ENCODE results near the gene NUP93. TPM values are rescaled to one million over a fixed set of nuclear protein-coding genes. Genes with fewer than 3 reads are reported as not detected.

The NUP93 gene
- polyA plus RNA-seq, 1 donor from 2014 or later, result 237 TPM

- no peak overlapping the region for H3K4me3 ChIP-seq (ENCODE audit: low read length)
- H3F3A ChIP-seq (ENCODE audit: insufficient read depth, low read length, poor library complexity, severe bottlenecking), result no peaks in the 10 kb centered on the region
- H3K27ac ChIP-seq (ENCODE audit: low read length), result no peak overlapping the region
- no peaks in the 10 kb centered on the region for H4K20me1 ChIP-seq (ENCODE audit: insufficient read depth)
- H3K9me2 ChIP-seq (ENCODE audit: insufficient read depth, low read length), result no peaks in the 10 kb centered on the region
- no peaks in the 10 kb centered on the region for H3K79me2 ChIP-seq (replicated peaks; ENCODE audit: insufficient read depth, low read length)
- no peaks in the 10 kb centered on the region for H3K27me3 ChIP-seq (ENCODE audit: insufficient read depth, low read depth, low read length)
- no peak overlapping the region for H2AFZ ChIP-seq (ENCODE audit: low read depth, low read length)
- H3K9ac ChIP-seq (ENCODE audit: low read length), result no peak overlapping the region
- no peaks in the 10 kb centered on the region for H3K36me3 ChIP-seq (ENCODE audit: insufficient read depth, low read length)
- H3K9me3 ChIP-seq (ENCODE audit: low read length), result no peaks in the 10 kb centered on the region
- no peak for TF ChIP-seq MXI1 (conservative IDR thresholded peaks at IDR 0.05; ENCODE audit: poor library complexity, severe bottlenecking)
- no peak for TF ChIP-seq EP300 (conservative IDR thresholded peaks at IDR 0.05; ENCODE audit: poor library complexity, severe bottlenecking)
- TF ChIP-seq CTCF (IDR thresholded peaks at IDR 0.05; ENCODE audit: poor library complexity, severe bottlenecking), result no peak
- TF ChIP-seq SMC3 (conservative IDR thresholded peaks at IDR 0.05; ENCODE audit: poor library complexity), result no peak
- TF ChIP-seq REST (IDR thresholded peaks at IDR 0.05; ENCODE audit: borderline replicate concordance), result no peak
- TF ChIP-seq EZH2 (IDR thresholded peaks at IDR 0.05; ENCODE audit: borderline replicate concordance, insufficient read depth, low read length, poor library complexity, severe bottlenecking), result no peak
- TF ChIP-seq POLR2AphosphoS5 (IDR thresholded peaks at IDR 0.05), result no peak
- no peak for TF ChIP-seq TAF1 (IDR thresholded peaks at IDR 0.05; ENCODE audit: low read depth)
- TF ChIP-seq RAD21 (conservative IDR thresholded peaks at IDR 0.05), result no peak
- no peak overlapping the region for H3K4me2 ChIP-seq (ENCODE audit: low read length)
Measured at GRCh38 chr16:56774016-56774680, 44.2 kb downstream of the NUP93 start.

- Histone ChIP-seq H3K79me2 (replicated peaks; ENCODE audit: insufficient read depth, low read length) (no peaks in the 10 kb centered on the region), H3K9ac (ENCODE audit: low read length) (no peak overlapping the region), H3K27ac (ENCODE audit: low read length) (no peak overlapping the region), H3K4me3 (ENCODE audit: low read length) (no peak overlapping the region), H3K9me3 (ENCODE audit: low read length) (no peaks in the 10 kb centered on the region), H3K36me3 (ENCODE audit: insufficient read depth, low read length) (no peaks in the 10 kb centered on the region), H3K27me3 (ENCODE audit: insufficient read depth, low read depth, low read length) (no peaks in the 10 kb centered on the region), H3F3A (ENCODE audit: insufficient read depth, low read length, poor library complexity, severe bottlenecking) (peaks cover 5% of the 10 kb centered on the region), H3K4me2 (ENCODE audit: low read length) (no peak overlapping the region), H3K9me2 (ENCODE audit: insufficient read depth, low read length) (no peaks in the 10 kb centered on the region), H4K20me1 (ENCODE audit: insufficient read depth) (no peaks in the 10 kb centered on the region), H2AFZ (ENCODE audit: low read depth, low read length) (no peak overlapping the region)
- no peak for TF ChIP-seq CTCF (IDR thresholded peaks at IDR 0.05; ENCODE audit: poor library complexity, severe bottlenecking)
- TF ChIP-seq MXI1 (conservative IDR thresholded peaks at IDR 0.05; ENCODE audit: poor library complexity, severe bottlenecking), result no peak
- no peak for TF ChIP-seq POLR2AphosphoS5 (IDR thresholded peaks at IDR 0.05)
- no peak for TF ChIP-seq TAF1 (IDR thresholded peaks at IDR 0.05; ENCODE audit: low read depth)
- TF ChIP-seq RAD21 (conservative IDR thresholded peaks at IDR 0.05), result no peak
- TF ChIP-seq SMC3 (conservative IDR thresholded peaks at IDR 0.05; ENCODE audit: poor library complexity), result no peak
- no peak for TF ChIP-seq EZH2 (IDR thresholded peaks at IDR 0.05; ENCODE audit: borderline replicate concordance, insufficient read depth, low read length, poor library complexity, severe bottlenecking)
- TF ChIP-seq EP300 (conservative IDR thresholded peaks at IDR 0.05; ENCODE audit: poor library complexity, severe bottlenecking), result no peak
Measured at GRCh38 chr16:56775162-56775561, 45.2 kb downstream of the NUP93 start.
